Kidney epithelial cell (primary cell): ENCODE data around the gene TRMT11. TPM values are rescaled to one million over a fixed set of nuclear protein-coding genes. Genes with fewer than 3 reads are reported as not detected.

ENCODE experiments used
- DNase-seq: peaks from one replicate; pipeline ENCODE4 v3.0.0-alpha.2; 2010; ENCODE audit warnings: low read depth
- H3K27me3 ChIP-seq: 2 replicates; pipeline ENCODE4 v1.6.0; 2011; ENCODE audit warnings: low read length; ENCODE audit not compliant: control insufficient read depth, insufficient read depth
- H3K36me3 ChIP-seq: 2 replicates; pipeline ENCODE4 v1.5.1; 2011; ENCODE audit warnings: low read length; ENCODE audit not compliant: control insufficient read depth, insufficient read depth
- H3K4me3 ChIP-seq: 2 replicates; pipeline ENCODE4 v1.5.1; 2011; ENCODE audit warnings: low read depth, mild to moderate bottlenecking, control low read depth, low read length
- CTCF ChIP-seq: IDR thresholded peaks from 2 replicates; pipeline ENCODE4 v1.5.1; 2011; ENCODE audit warnings: mild to moderate bottlenecking, moderate library complexity, low read length, control low read depth, inconsistent platforms; ENCODE audit not compliant: insufficient read depth, poor library complexity, severe bottlenecking
- total RNA-seq: library from RNA; depleted of rRNA; stranded (reverse); fragments of >200 nt; gene quantifications from 2 replicates; pipeline ENCODE4 v1.2.3, GENCODE V29; 2015

TRMT11 gene
- total RNA-seq, 1 donor from 2014 or later: 18.8 TPM

GRCh38 chr6:126026001-126026400 lies 39.7 kb downstream of the TRMT11 start:
- no peaks in the 10 kb centered on the region for H3K27me3 ChIP-seq
- H3K4me3 ChIP-seq: no peak overlapping the region
- no peak for TF ChIP-seq CTCF
- no peak for DNase-seq
- no peaks in the 10 kb centered on the region for H3K36me3 ChIP-seq

DNA sequence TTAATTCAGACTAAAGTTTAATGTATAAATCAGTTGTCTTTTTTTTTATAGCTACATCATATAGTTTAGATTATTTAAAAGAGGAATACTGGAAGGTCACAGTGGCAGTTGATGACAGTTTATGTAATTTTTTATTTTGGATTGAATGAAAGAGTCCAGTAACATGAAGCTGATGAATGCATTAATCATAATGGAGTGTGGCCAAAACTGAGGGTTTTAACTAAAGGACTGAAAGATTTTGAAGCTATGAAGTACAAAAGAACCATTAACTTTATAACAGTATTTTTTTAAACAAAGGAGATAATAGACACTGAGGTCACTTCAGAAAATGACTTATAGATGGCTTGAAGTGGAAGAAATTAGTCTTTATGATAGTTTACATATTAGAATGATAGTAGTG lies 41.3 kb downstream of the TRMT11 start:
- Histone ChIP-seq H3K27me3 (no peaks in the 10 kb centered on the region), H3K36me3 (no peaks in the 10 kb centered on the region), H3K4me3 (no peak overlapping the region)
- no peak for DNase-seq
- TF ChIP-seq CTCF: no peak

- Histone ChIP-seq H3K36me3 (no peaks in the 10 kb centered on the region), H3K4me3 (no peak overlapping the region), H3K27me3 (no peaks in the 10 kb centered on the region)
- TF ChIP-seq CTCF: no peak
- DNase-seq: no peak
Measured at GRCh38 chr6:126030045-126030444, 43.7 kb downstream of the TRMT11 start.

DNA sequence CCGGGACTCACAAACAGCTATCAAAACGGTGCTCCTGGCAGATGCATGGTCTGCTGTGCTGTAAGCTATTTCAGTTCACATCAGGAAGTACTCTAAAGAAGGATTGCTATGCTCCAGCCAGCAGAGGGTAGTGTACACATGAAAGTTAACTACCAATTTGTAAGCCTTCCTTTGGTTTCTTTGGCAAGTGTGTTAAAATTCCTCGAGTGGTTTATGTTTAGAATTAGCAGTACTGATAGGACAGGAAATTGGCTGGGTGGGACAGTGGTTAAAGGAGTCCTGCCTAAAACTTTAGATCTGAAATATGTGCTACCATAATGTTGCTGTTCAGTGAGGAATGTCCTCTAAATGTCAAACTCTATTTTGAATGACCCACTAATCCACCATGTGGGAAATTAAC lies 47.4 kb downstream of the TRMT11 start:
- Histone ChIP-seq H3K27me3 (no peaks in the 10 kb centered on the region), H3K36me3 (peaks cover 2% of the 10 kb centered on the region), H3K4me3 (no peak overlapping the region)
- peak; percentile 56 for DNase-seq
- TF ChIP-seq CTCF: peak; percentile 70

DNA sequence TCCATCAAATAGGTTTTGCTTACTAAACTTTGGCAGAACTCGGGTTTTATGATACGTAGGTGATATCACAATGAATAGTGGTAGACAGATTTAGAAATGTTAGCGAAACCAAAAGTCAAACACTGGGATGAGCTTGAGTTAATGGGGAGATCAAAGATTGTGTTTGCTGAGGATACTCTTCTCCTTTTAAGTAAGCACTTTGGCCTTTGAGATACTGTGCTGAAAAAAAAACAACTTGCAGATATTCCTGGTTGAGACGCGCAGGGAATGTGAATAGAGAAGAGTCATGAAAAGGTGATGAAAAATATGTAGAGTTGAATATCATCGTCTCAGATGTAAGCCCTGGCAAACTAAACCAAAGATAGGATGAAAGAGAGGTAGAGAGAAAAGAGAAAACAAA lies 48.3 kb downstream of the TRMT11 start:
- Histone ChIP-seq H3K4me3 (no peak overlapping the region), H3K27me3 (no peaks in the 10 kb centered on the region), H3K36me3 (peaks cover 2% of the 10 kb centered on the region)
- no peak for DNase-seq
- no peak for TF ChIP-seq CTCF

GRCh38 chr6:126035764-126036163 lies 49.4 kb downstream of the TRMT11 start:
- DNase-seq: no peak
- Histone ChIP-seq H3K27me3 (no peaks in the 10 kb centered on the region), H3K4me3 (no peak overlapping the region), H3K36me3 (peaks cover 2% of the 10 kb centered on the region)
- TF ChIP-seq CTCF: no peak
